Kidney (tissue), 14 donors: Measurements from ENCODE around the gene C5orf22. TPM values are rescaled to one million over a fixed set of nuclear protein-coding genes. Genes with fewer than 3 reads are reported as not detected.
"Not testable (repeated sequence)": the region's sequence is repeated elsewhere in the genome, so short reads cannot be mapped to it uniquely, and the experiment has no call there.

ENCODE experiments used
- DNase-seq, 5 donors: peaks; one replicate each; pipeline ENCODE4 v3.0.0-alpha.2; 2013 to 2020
- FAIRE-seq: peaks from 2 replicates; lab custom pipeline; 2012; peaks lifted over from hg19 to GRCh38; lab: Jason Lieb, UNC
- H3K27ac ChIP-seq, 2 donors: one replicate each; pipeline ENCODE4 v1.7.0; 2013; ENCODE audit warnings: low read depth in 2 of 2, low read length in 2 of 2, inconsistent platforms in 1 of 2
- H3K27me3 ChIP-seq: one replicate; pipeline ENCODE4 v1.7.1; 2013; ENCODE audit warnings: low read length, inconsistent platforms; ENCODE audit not compliant: control insufficient read depth, insufficient read depth
- H3K36me3 ChIP-seq, 3 donors: one replicate each; pipeline versions ENCODE4 v1.7.0 to v1.7.1; 2013; ENCODE audit warnings: low read length in 3 of 3, control low read depth in 1 of 3, inconsistent platforms in 1 of 3; ENCODE audit not compliant: insufficient read depth in 3 of 3, control insufficient read depth in 2 of 3
- H3K4me1 ChIP-seq, 3 donors: one replicate each; pipeline versions ENCODE4 v1.7.0 to v1.7.1; 2013; ENCODE audit warnings: low read length in 3 of 3, inconsistent platforms in 1 of 3, low read depth in 1 of 3; ENCODE audit not compliant: control insufficient read depth in 2 of 3, insufficient read depth in 2 of 3
- H3K4me3 ChIP-seq, 3 donors: one replicate each; pipeline versions ENCODE4 v1.7.0 to v1.8.1; 2013; ENCODE audit warnings: low read length in 3 of 3, control low read depth in 1 of 3, inconsistent platforms in 1 of 3
- H3K9ac ChIP-seq, 3 donors: one replicate each; pipeline versions ENCODE4 v1.7.0 to v1.7.1; 2013; ENCODE audit warnings: low read length in 3 of 3, control low read depth in 1 of 3, inconsistent platforms in 1 of 3
- H3K9me3 ChIP-seq, 3 donors: one replicate each; pipeline versions ENCODE4 v1.7.0 to v1.7.1; 2013; ENCODE audit warnings: low read length in 3 of 3, control low read depth in 1 of 3, inconsistent platforms in 1 of 3; ENCODE audit not compliant: control insufficient read depth in 2 of 3, insufficient read depth in 1 of 3
- intact Hi-C: fragments of 100-400 bp; cut with DNase I; formaldehyde crosslinking; loops from one replicate; pipeline ENCODE4 v1.11.1; 2022
- polyA plus RNA-seq: library from polyadenylated mRNA; stranded (reverse); fragments of 350-450 nt; fragmentation: Illumina TruSeq; extraction: RNeasy Lipid Tissue Mini Kit (QIAGEN cat#74804); gene quantifications from one replicate; pipeline ENCODE4 v1.2.3, GENCODE V29; 2014; ENCODE audit warnings: low read depth, low replicate concordance; ENCODE audit not compliant: insufficient read depth
- total RNA-seq: library from RNA; stranded (reverse); fragmentation: NEBNext Ultra II Directional; extraction: Animal tissue kit (Norgen Biotek cat#: 25700); gene quantifications from one replicate; pipeline ENCODE4 v1.2.1, GENCODE V29; 2021
- TF ChIP-seq, protein P1 (sequence below): IDR thresholded peaks from 3 replicates; pipeline ENCODE4 v1.5.1; 2012; ENCODE audit warnings: mild to moderate bottlenecking, moderate library complexity, borderline replicate concordance; ENCODE audit not compliant: insufficient read depth; ENCODE audit errors: extremely low read depth
- donor health status: control.
- donor health status: control.
- donor health status: control.
- donor health status: control.
- donor health status: control.
- donor health status: DM: yes; HTN: yes; CAD: no.
- donor health status: Normal renal cell carcinoma (clear cell type).

Gene C5orf22
- total and polyA plus RNA-seq, 2 donors from 2014 or later, result 8.2 to 22.5 TPM

DNA sequence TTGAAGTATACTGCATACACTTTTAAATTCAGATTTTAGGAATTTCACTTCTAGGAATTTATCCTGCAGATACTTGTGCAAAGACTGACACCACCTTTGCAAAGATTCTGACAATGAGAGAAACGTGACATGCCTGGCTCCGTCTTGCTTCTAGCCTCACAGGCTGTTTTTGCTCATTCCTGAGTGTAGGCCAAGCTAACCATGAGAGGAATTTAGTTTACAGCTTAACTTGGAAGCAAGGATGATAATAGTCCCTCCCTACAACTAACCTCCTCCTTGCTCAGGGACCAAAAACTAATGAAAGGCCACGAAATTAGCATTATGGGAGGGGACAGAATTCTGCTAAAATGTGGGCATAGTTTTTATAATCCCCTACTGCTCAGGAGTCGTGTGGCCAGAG lies 31.1 kb downstream of the C5orf22 start:
- Histone ChIP-seq H3K9ac (no peak overlapping the region), H3K4me1 (no peaks in the 10 kb centered on the region), H3K9me3 (no peaks in the 10 kb centered on the region), H3K36me3 (no peaks in the 10 kb centered on the region), H3K27me3 (no peaks in the 10 kb centered on the region), H3K4me3 (no peak overlapping the region), H3K27ac (no peak overlapping the region)
- TF ChIP-seq, protein P1, sequence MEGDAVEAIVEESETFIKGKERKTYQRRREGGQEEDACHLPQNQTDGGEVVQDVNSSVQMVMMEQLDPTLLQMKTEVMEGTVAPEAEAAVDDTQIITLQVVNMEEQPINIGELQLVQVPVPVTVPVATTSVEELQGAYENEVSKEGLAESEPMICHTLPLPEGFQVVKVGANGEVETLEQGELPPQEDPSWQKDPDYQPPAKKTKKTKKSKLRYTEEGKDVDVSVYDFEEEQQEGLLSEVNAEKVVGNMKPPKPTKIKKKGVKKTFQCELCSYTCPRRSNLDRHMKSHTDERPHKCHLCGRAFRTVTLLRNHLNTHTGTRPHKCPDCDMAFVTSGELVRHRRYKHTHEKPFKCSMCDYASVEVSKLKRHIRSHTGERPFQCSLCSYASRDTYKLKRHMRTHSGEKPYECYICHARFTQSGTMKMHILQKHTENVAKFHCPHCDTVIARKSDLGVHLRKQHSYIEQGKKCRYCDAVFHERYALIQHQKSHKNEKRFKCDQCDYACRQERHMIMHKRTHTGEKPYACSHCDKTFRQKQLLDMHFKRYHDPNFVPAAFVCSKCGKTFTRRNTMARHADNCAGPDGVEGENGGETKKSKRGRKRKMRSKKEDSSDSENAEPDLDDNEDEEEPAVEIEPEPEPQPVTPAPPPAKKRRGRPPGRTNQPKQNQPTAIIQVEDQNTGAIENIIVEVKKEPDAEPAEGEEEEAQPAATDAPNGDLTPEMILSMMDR, result no peak
- no peak for DNase-seq
- no peak for FAIRE-seq
- intact Hi-C loops, result no loop called here

DNA sequence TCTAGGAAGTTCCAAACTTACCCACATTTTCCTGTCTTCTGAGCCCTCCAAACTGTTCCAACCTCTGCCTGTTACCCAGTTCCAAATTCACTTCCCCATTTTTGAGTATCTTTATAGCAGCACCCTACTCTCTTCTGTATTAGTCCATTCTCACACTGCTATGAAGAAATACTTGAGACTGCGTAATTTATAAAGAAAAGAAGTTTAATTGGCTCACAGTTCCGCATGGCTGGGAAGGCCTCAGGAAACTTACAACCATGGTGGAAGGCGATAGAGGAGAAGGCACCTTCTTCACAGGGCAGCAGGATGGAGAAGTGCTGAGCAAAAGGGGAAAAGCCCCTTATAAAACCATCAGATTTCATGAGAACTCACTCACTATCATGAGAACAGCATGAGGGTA lies 34.3 kb downstream of the C5orf22 start:
- intact Hi-C loops, H3K9ac ChIP-seq, DNase-seq, H3K27me3 ChIP-seq, H3K4me1 ChIP-seq, FAIRE-seq, H3K4me3 ChIP-seq, H3K9me3 ChIP-seq, H3K27ac ChIP-seq, H3K36me3 ChIP-seq: not testable (repeated sequence)

DNA sequence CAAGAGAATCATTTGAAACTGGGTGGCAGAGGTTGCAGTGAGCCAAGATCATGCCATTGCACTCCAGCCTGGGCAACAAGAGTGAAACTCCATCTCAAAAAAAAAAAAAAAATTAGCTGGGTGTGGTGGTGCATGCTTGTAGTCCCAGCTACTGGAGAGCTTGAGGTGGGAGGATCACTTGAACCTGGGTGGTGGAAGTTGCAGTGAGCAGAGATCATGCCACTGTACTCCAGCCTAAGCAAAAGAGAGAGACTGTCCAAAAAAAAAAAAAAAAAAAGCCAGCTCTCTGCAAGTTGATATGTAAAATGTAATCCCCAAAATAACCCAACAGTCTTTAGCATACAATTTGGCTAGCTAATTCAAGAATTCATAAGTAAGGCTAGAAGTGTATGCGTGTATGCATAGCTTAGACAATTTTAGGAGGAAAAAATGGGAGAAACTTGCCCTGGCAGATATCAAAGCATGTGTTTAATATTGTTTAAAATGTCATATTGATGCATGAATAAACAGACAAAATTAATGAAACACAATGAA lies 36.3 kb downstream of the C5orf22 start:
- no peak overlapping the region for H3K27ac ChIP-seq
- H3K4me3 ChIP-seq, result no peak overlapping the region
- FAIRE-seq, result no peak
- H3K27me3 ChIP-seq, result no peaks in the 10 kb centered on the region
- no peak overlapping the region for H3K9ac ChIP-seq
- intact Hi-C loops, result no loop called here
- no peaks in the 10 kb centered on the region for H3K9me3 ChIP-seq
- no peak for DNase-seq
- TF ChIP-seq, protein P1, result no peak
- no peaks in the 10 kb centered on the region for H3K4me1 ChIP-seq
- H3K36me3 ChIP-seq, result no peaks in the 10 kb centered on the region

DNA sequence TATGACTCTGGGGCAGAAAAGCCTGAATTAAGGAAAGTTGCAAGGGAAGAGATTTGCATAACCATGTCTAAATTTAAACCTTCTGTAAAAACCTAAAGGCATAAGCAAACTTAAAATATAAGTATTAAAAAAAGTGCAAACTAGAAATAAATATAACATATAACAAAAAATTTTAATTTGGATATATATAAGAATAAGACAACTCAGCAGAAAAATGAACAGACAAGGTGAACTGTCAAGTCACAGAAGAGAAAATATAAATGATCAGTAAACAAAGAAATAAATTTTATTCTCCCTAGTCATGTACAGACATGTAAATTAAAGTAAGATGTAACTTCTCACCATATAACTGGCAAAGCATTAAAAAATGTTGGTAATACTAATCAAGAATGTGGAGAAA lies 37.0 kb downstream of the C5orf22 start:
- no peaks in the 10 kb centered on the region for H3K4me1 ChIP-seq
- H3K9me3 ChIP-seq, result no peaks in the 10 kb centered on the region
- no peaks in the 10 kb centered on the region for H3K27me3 ChIP-seq
- no peak overlapping the region for H3K9ac ChIP-seq
- TF ChIP-seq, protein P1, result no peak
- intact Hi-C loops, result no loop called here
- H3K36me3 ChIP-seq, result no peaks in the 10 kb centered on the region
- no peak overlapping the region for H3K27ac ChIP-seq
- H3K4me3 ChIP-seq, result no peak overlapping the region
- no peak for DNase-seq
- FAIRE-seq, result peak; percentile 45
